ENCODE data around the gene IRX1.

- TF ChIP-seq USF2 (IDR thresholded peaks at IDR 0.05) (no peak), CTCF (IDR thresholded peaks at IDR 0.05) (no peak), JUNB (IDR thresholded peaks at IDR 0.05) (no peak), POLR2A (IDR thresholded peaks at IDR 0.05; ENCODE audit: low read length) (no peak), ELK1 (IDR thresholded peaks at IDR 0.05; ENCODE audit: low read depth, low read length) (no peak), REST (IDR thresholded peaks at IDR 0.05) (no peak), CHD2 (IDR thresholded peaks at IDR 0.05; ENCODE audit: low read length, partially characterized antibody) (no peak), RNF2 (IDR thresholded peaks at IDR 0.05; ENCODE audit: borderline replicate concordance, low read depth) (no peak), POLR2AphosphoS2 (conservative IDR thresholded peaks at IDR 0.05; ENCODE audit: low read length) (no peak), NPAS2 (CRISPR knock-in tag; IDR thresholded peaks at IDR 0.05; ENCODE audit: borderline replicate concordance) (no peak), PHF8 (IDR thresholded peaks at IDR 0.05; ENCODE audit: borderline replicate concordance, low read depth) (no peak), EP300 (IDR thresholded peaks at IDR 0.05) (no peak), HMGXB4 (CRISPR knock-in tag; IDR thresholded peaks at IDR 0.05; ENCODE audit: borderline replicate concordance) (no peak), E2F6 (IDR thresholded peaks at IDR 0.05; ENCODE audit: borderline replicate concordance, low read depth) (no peak)
Measured at GRCh38 chr5:3605298-3606010, 9.8 kb downstream of the IRX1 start.
